DND-41 (cell line): ENCODE measurements around the gene SETBP1.

Experiments
- CTCF ChIP-seq: IDR thresholded peaks from 2 replicates; pipeline ENCODE4 v1.5.1; 2012; ENCODE audit warnings: borderline replicate concordance, low read length, moderate library complexity, mild to moderate bottlenecking; ENCODE audit not compliant: poor library complexity, severe bottlenecking; ENCODE audit errors: extremely low read depth
- EZH2 ChIP-seq: IDR thresholded peaks from 3 replicates; pipeline ENCODE4 v1.6.1; 2012; ENCODE audit warnings: borderline replicate concordance, low read depth, mild to moderate bottlenecking, moderate library complexity, low read length, inconsistent platforms; ENCODE audit not compliant: severe bottlenecking

GRCh38 chr18:44826418-44827259 lies 146.0 kb downstream of the SETBP1 start:
- TF ChIP-seq EZH2 (no peak), CTCF (no peak)
